ENCODE measurements around the gene TRPM2.

- TF ChIP-seq CTCF (IDR thresholded peaks at IDR 0.05) (no peak), POLR2A (IDR thresholded peaks at IDR 0.05) (no peak)
Measured at GRCh38 chr21:44390886-44391285, 37.5 kb downstream of the TRPM2 start.
